GM21526 (cell line): ENCODE data around the gene GHRHR.

Experiments used
- ATAC-seq: cut with Tn5 transposase; IDR thresholded peaks from one replicate; pipeline ENCODE4 v1.9.1; 2021; ENCODE audit warnings: moderate library complexity; ENCODE audit not compliant: unreplicated experiment, low FRiP score

The GHRHR gene

DNA sequence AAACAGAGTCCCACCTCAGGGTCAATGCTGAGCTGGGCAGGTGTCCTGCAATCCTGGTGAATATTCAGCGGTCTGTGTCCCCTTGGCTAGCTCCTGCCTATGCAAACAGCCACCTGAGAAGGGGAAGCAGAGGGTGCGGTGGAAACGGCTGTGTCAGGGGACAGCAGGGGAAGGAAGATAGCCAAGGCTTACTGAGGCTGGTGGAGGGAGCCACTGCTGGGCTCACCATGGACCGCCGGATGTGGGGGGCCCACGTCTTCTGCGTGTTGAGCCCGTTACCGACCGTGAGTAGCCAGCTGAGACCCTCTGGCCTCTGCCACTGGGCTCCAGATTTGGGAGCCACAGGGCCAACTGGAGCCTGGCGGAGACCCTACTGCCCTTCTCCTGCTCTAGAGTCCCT is at the start of gene GHRHR:
GHRHR (plus strand) TSS at position 112 of the 400 bp plus-strand sequence; CDS start at position 228, 116 bp downstream.
- ATAC-seq, result no peak

- no peak for ATAC-seq
Observed at GRCh38 chr7:30914596-30914995, 49.2 kb upstream of the GHRHR start.

GRCh38 chr7:30915005-30915601 is 48.6 kb upstream of the GHRHR start:
- ATAC-seq, result no peak

DNA sequence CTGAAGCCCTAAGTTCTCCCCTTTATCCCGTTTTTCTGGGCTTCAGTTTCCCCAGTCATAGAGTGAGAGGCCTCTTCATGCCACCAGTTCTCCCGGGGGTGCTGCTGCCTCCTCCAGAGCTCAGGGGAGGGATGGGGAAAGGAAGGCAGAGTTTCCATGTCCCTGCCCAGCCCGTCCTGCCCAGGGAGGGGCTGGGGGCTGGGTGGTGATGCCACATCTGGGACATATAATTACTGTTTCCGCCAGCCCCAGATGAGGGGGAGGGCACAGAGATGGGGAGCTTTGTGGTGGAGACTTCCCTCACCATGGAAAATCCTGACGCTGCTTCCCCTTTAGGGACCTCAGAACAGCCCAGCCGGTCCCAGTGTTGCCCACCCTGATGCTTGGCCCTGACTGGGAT is 48.0 kb upstream of the GHRHR start:
- ATAC-seq, result no peak

DNA sequence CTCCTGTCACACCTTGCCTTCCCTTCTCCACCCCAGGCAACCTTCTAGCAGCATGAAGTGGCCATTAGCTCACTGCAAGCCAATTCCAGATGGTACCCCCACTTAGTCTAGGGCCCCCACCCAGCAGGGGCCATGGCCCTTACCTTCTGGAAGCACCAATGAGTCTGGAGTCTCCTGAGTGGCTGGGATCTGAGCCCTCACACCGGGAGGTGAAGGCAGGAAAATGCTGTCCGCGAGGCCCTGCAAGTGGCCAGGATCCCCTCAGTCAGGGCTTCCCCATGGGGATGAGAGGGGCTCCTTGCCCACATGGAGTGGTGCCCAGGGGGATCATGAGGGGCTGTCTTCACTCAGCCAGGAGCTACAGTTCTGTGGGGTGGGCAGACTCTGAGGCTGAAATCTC is 47.5 kb upstream of the GHRHR start:
- ATAC-seq, result no peak

DNA sequence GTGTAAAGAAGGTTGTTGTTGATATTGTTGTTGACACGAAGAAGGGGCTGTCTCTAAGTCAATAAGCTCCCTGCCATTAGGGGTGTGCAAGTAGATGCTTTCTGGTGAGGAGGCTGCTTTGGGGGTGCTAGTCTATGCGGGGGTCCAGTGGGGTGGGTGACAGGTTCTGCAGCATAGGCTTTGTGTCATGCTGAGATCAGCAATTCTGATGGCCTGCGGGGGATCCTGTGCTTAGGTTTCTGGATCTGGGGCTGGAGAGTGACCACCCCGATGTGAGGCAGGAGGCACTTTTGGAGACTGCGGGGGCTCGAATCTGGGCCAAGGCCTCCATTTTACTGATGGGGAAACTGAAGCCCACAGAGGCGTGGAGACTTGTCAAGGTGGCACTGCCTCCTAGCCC is 47.0 kb upstream of the GHRHR start:
- ATAC-seq, result no peak

DNA sequence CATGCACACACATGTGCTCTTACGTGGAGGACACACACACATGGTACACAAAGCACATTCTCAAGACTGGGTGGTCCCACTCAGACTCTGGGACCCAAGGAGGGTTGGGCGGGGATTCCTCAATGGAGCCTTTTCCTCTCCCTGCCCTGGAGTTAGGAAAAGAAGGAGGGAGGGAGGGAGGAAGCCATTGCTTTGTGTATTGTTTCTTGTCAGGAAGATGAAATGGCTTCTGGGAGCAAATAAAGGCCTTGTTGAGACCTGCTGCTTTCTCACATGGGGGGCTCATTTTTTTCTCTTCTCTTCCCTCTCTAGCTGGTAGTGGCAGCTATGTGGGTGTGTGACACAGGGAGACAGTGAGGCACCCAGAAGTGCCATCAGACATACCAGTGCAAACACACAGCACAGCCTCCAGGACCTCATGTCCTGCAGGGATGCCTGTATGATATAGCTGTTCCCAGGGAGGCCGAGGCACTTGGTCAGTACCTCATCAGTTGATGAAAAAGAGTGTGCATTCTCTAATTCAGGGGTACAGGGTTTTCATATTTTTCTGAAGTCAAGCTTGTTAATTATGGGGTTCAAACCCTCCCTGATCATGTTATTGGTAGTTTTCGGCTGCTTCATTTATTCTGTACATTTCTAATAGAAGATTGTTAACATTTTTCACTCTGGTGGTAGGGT is 46.4 kb upstream of the GHRHR start:
- no peak for ATAC-seq

GRCh38 chr7:30918676-30919075 is 45.1 kb upstream of the GHRHR start:
- no peak for ATAC-seq

- no peak for ATAC-seq
Observed at GRCh38 chr7:30920021-30920583, 43.7 kb upstream of the GHRHR start.

GRCh38 chr7:30920584-30921539 is 42.9 kb upstream of the GHRHR start:
- no peak for ATAC-seq

DNA sequence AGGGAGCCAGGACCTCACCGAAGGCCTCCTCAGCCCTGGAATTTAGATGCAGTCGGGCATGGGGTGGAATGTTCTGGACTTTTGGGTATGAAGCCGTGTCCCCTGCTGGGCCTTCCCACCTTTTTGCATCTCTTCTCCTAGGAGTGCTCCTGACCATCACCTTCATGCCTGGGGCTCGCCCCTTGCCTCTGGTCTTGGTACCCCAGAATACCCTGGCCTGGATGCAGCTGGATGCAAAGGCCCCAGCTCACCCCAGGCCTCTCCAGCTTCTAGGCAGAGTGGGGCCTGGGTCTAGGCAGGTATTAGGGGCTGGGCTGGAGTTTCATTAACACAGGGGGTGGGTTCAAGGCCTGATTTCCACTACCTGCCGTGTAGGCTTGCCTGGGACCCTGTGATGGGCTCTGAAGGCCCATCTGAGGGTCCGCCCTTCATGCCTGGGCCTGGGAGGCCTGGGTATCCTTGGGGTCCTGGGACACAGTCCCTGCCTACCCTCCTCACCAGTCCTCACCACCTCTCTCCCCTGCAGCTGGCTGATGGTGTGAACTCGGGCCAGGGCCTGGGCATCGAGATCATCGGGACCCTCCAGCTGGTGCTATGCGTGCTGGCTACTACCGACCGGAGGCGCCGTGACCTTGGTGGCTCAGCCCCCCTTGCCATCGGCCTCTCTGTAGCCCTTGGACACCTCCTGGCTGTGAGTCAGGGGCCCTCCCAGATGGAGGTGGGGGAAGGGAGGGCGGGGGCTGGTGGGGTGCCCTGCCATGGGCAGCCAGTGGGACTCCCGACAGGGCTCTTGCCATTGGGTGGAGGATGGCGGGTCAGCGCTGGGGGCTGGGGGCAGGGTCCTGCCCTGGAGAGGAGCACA is 42.0 kb upstream of the GHRHR start:
- ATAC-seq, result no peak

- ATAC-seq, result no peak
Observed at GRCh38 chr7:30922596-30922995, 41.2 kb upstream of the GHRHR start.

DNA sequence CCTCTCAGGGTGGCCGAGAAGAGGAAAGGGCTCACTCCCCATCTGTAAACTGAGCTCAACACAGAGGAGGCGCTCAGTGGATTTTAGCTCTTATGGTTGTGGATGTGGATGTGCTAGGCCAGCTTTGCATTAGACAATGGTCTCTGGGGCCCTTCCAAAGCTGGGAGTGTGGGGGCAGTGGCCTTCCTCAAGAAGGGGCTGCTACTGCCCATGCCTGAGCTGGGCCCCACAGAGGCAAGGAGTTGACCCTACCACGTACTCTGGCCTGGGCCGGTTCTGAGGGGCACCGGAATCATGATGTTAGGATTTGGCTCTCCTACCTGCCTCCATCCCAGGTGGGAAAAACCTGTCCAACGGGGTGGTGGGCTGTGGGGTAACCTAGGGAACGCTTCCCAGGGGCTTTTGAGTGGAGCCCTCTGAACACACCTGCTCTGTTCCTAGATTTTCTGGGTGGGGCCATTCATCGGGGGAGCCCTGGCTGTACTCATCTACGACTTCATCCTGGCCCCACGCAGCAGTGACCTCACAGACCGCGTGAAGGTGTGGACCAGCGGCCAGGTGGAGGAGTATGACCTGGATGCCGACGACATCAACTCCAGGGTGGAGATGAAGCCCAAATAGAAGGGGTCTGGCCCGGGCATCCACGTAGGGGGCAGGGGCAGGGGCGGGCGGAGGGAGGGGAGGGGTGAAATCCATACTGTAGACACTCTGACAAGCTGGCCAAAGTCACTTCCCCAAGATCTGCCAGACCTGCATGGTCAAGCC is 40.6 kb upstream of the GHRHR start:
- ATAC-seq, result no peak

- no peak for ATAC-seq
Observed at GRCh38 chr7:30923774-30924413, 39.9 kb upstream of the GHRHR start.

DNA sequence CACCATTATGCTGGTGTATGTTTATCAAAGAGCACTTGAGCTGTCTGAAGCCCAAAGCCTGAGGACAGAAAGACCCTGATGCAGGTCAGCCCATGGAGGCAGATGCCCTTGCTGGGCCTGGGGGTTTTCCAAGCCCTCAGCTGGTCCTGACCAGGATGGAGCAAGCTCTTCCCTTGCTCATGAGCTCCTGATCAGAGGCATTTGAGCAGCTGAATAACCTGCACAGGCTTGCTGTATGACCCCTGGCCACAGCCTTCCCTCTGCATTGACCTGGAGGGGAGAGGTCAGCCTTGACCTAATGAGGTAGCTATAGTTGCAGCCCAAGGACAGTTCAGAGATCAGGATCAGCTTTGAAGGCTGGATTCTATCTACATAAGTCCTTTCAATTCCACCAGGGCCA is 39.1 kb upstream of the GHRHR start:
- ATAC-seq, result no peak

GRCh38 chr7:30925117-30925516 is 38.6 kb upstream of the GHRHR start:
- no peak for ATAC-seq

- no peak for ATAC-seq
Observed at GRCh38 chr7:30925913-30926312, 37.8 kb upstream of the GHRHR start.

GRCh38 chr7:30926313-30926712 is 37.4 kb upstream of the GHRHR start:
- ATAC-seq, result no peak

DNA sequence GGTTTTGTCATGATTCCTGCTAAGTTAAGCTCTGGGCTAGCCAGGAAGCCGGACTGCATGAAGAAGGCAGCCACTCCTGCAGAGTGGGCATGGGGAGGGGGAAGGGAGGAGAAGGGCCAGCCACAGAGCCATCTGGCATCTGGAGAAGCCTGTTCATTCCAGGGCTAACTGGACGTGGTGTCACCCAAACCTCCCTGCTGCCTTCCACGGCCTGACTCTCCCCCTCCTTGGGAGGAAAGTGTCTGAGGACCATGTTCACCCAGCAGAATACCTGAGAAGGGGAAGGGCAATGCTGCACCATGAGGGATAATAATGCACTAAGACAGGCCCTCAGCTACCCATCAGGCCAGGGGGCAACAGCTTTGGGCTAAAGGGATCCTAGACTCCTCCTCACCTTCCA is 36.7 kb upstream of the GHRHR start:
- no peak for ATAC-seq
